Esophagus muscularis mucosa (tissue), 4 donors: ENCODE results near the gene PIK3CB. TPM values are rescaled to one million over a fixed set of nuclear protein-coding genes. Genes with fewer than 3 reads are reported as not detected.

Source experiments
- DNase-seq: peaks from one replicate; pipeline ENCODE4 v3.0.0-alpha.2; 2017; ENCODE audit errors: extremely low spot score
- H3K27ac ChIP-seq, 4 donors: fragments of 200-600 bp; sonication (generic); replicated peaks in 1 of 4; 1 replicate in 3 of 4; 2 replicates in 1 of 4; pipeline ENCODE4 v1.5.1; 2016 to 2019; ENCODE audit warnings: mild to moderate bottlenecking in 1 of 4
- H3K27me3 ChIP-seq, 4 donors: fragments of 200-600 bp; sonication (generic); one replicate each; pipeline versions ENCODE4 v1.5.1 to v1.6.0; 2016 to 2019
- H3K36me3 ChIP-seq, 4 donors: fragments of 200-600 bp; sonication (generic); one replicate each; pipeline ENCODE4 v1.5.1; 2016 to 2019
- H3K4me1 ChIP-seq, 4 donors: fragments of 200-600 bp; sonication (generic); one replicate each; pipeline ENCODE4 v1.5.1; 2016 to 2019
- H3K4me3 ChIP-seq, 4 donors: fragments of 200-600 bp; sonication (generic); 1 replicate in 2 of 4; 2 replicates in 2 of 4; pipeline ENCODE4 v1.5.1; 2016 to 2019; ENCODE audit warnings: mild to moderate bottlenecking in 4 of 4, moderate library complexity in 1 of 4
- H3K9me3 ChIP-seq, 4 donors: fragments of 200-600 bp; sonication (generic); 1 replicate in 3 of 4; 2 replicates in 1 of 4; pipeline ENCODE4 v1.5.1; 2016 to 2019
- CTCF ChIP-seq, 3 experiments: fragments of 200-600 bp in 2 of 3; fragments of 450-650 bp in 1 of 3; sonication (generic) in 2 of 3; IDR thresholded peaks; one replicate each; pipeline ENCODE4 v1.5.1; 2017 to 2019; ENCODE audit warnings: antibody characterized with exemption in 3 of 3, mild to moderate bottlenecking in 2 of 3, moderate library complexity in 1 of 3
- EP300 ChIP-seq: sonication (generic); formaldehyde crosslinking; IDR thresholded peaks from one replicate; pipeline ENCODE4 v1.6.1; 2017; ENCODE audit warnings: antibody characterized with exemption
- POLR2A ChIP-seq: fragments of 450-650 bp; IDR thresholded peaks from one replicate; pipeline ENCODE4 v1.6.1; 2017; ENCODE audit warnings: antibody characterized with exemption, moderate library complexity, mild to moderate bottlenecking, low read depth
- POLR2AphosphoS5 ChIP-seq, 2 donors: sonication (generic); formaldehyde crosslinking; IDR thresholded peaks; one replicate each; pipeline ENCODE4 v1.6.1; 2017; ENCODE audit warnings: antibody characterized with exemption in 2 of 2
- WGBS: methylation state at CpG from one replicate; pipeline ENCODE4 v1.1.5; 2018; 5-methylcytosine and 5-hydroxymethylcytosine counted together
- intact Hi-C: fragments of 100-400 bp; cut with DNase I; formaldehyde crosslinking; loops from one replicate; pipeline ENCODE4 v1.15.1; 2023
- total RNA-seq, 4 donors: library from RNA; depleted of rRNA; stranded (reverse); fragments of >200 nt; gene quantifications; one replicate each; pipeline versions ENCODE4 v1.1.0 to v1.2.1, GENCODE V29; 2016

Gene PIK3CB
- total RNA-seq, 4 donors from 2014 or later: 32.1 to 42.7 (median 36.6) TPM

GRCh38 chr3:138863776-138864113, 29.0 kb upstream of the PIK3CB start:
- 98% methylated on average over 4 of the region's 4 CpGs for WGBS
- Histone ChIP-seq H3K4me1 (peaks cover 12 to 26% (median 20%) of the 10 kb centered on the region in 4 donors), H3K4me3 (no peak overlapping the region), H3K9me3 (no peaks in the 10 kb centered on the region), H3K27me3 (no peaks in the 10 kb centered on the region), H3K27ac (peak overlapping the region in 1 of 4 donors; percentile 56), H3K36me3 (no peaks in the 10 kb centered on the region)
- TF ChIP-seq EP300: no peak
- no peak for TF ChIP-seq POLR2AphosphoS5 (IDR thresholded peaks at IDR 0.05)
- no peak for TF ChIP-seq POLR2A
- TF ChIP-seq CTCF (IDR thresholded peaks at IDR 0.05): no peak
- intact Hi-C loops: no loop called here
- DNase-seq: no peak

GRCh38 chr3:138862924-138863775, 28.4 kb upstream of the PIK3CB start:
- no peak for DNase-seq
- Histone ChIP-seq H3K4me3 (peak overlapping the region in 2 of 4 donors; percentile 2 to 22), H3K4me1 (peaks cover 12 to 23% (median 18%) of the 10 kb centered on the region in 4 donors), H3K27me3 (no peaks in the 10 kb centered on the region), H3K36me3 (no peaks in the 10 kb centered on the region), H3K9me3 (no peaks in the 10 kb centered on the region), H3K27ac (peak overlapping the region; percentile 48 to 56 (median 50))
- intact Hi-C loops: no loop called here
- 36% methylated on average over 11 of the region's 11 CpGs for WGBS
- no peak for TF ChIP-seq POLR2AphosphoS5 (IDR thresholded peaks at IDR 0.05)
- TF ChIP-seq CTCF (IDR thresholded peaks at IDR 0.05): no peak
- TF ChIP-seq POLR2A: no peak
- no peak for TF ChIP-seq EP300

- WGBS: 78% methylated on average over 4 of the region's 4 CpGs
- peak overlapping the region; percentile 48 to 56 (median 50) for H3K27ac ChIP-seq
- H3K4me1 ChIP-seq: peaks cover 12 to 17% (median 15%) of the 10 kb centered on the region in 4 donors
- H3K4me3 ChIP-seq: peak overlapping the region in 2 of 4 donors; percentile 2 to 22
- no peaks in the 10 kb centered on the region for H3K36me3 ChIP-seq
- H3K9me3 ChIP-seq: no peaks in the 10 kb centered on the region
- intact Hi-C loops: no loop called here
- H3K27me3 ChIP-seq: no peaks in the 10 kb centered on the region
- no peak for DNase-seq
- TF ChIP-seq POLR2A (no peak), CTCF (IDR thresholded peaks at IDR 0.05) (no peak), POLR2AphosphoS5 (IDR thresholded peaks at IDR 0.05) (no peak), EP300 (no peak)
Measured at GRCh38 chr3:138862531-138862923, 27.8 kb upstream of the PIK3CB start.

DNA sequence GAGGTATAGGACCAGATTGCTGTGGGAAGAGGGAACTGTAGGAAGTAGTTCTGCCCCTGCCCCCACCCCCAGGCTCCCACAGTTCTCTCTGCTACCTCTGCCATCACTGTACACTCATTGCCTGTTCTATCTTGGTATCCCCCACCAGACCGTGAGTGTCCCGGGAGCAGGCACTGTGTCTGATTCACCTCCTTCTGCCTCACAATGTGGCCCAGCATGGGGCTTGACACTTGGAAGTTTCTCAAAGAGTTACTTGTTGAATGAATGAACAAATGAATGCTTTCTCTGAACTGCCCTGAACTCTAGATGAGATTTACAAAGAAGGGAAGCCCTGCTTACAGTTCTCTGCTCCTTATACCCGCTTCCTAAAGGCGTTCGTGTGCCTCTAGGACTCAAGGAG, 27.1 kb upstream of the PIK3CB start:
- no peak for DNase-seq
- no peak for TF ChIP-seq POLR2A
- TF ChIP-seq CTCF (IDR thresholded peaks at IDR 0.05): no peak
- TF ChIP-seq EP300: no peak
- TF ChIP-seq POLR2AphosphoS5 (IDR thresholded peaks at IDR 0.05): no peak
- no peak overlapping the region for H3K4me3 ChIP-seq
- 85% methylated on average over 5 of the region's 5 CpGs for WGBS
- no peaks in the 10 kb centered on the region for H3K36me3 ChIP-seq
- intact Hi-C loops: no loop called here
- H3K27ac ChIP-seq: no peak overlapping the region
- peaks cover 12 to 17% (median 15%) of the 10 kb centered on the region in 4 donors for H3K4me1 ChIP-seq
- H3K27me3 ChIP-seq: no peaks in the 10 kb centered on the region
- H3K9me3 ChIP-seq: no peaks in the 10 kb centered on the region
